ENCODE measurements around the gene NIP7. TPM values are rescaled to one million over a fixed set of nuclear protein-coding genes. Genes with fewer than 3 reads are reported as not detected.

The NIP7 gene
- total RNA-seq, 1 donor from 2014 or later: 45.5 TPM

DNA sequence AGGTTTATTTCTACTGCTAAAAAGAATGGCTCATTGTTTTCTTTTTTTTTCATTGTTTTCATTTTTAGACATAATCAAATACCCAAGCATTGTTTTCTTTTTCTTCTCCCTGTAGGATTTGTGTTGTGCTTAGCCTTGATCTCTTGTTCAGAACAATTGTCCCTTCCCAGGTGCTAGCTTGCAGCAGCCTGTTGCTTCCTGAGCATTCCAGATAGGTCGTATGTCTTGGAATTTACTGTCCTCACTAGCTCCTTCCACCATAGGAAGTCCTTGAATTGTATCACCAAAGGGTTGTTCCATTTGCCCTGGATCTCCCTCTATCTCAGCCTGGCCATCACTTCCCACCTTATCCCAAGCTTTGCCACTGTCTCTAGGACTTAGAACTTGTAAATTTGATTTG, 38.4 kb upstream of the NIP7 start:
- Histone ChIP-seq H3K36me3 (ENCODE audit: control insufficient read depth, insufficient read depth, low read length) (peaks cover 5% of the 10 kb centered on the region), H3K4me3 (ENCODE audit: low read depth, low read length) (no peak overlapping the region)
- no peak for FAIRE-seq

DNA sequence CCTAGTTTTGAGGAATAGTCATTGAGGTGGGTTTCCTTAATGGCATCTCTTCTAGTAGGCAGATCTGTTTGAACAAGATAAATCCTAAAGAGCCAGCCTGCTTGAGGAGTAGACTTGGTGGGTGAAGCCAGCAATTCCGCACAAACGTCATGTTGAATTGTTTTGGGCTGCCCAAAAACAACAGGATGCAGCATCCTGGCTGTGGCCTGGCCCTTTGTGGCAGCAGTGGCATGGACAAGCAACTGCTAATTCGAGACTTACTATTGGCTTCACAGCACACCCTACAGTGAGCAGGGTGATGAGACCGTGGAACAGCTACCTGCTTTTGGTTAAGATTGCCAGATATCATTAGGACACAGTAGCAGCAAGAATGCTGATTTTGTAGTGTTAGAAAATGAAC, 37.7 kb upstream of the NIP7 start:
- DNase-seq (ENCODE audit: low read depth): no peak
- no peak overlapping the region for H3K4me3 ChIP-seq (ENCODE audit: low read depth, low read length)
- TF ChIP-seq CTCF (IDR thresholded peaks at IDR 0.05; ENCODE audit: insufficient read depth, low read length, severe bottlenecking): no peak
- H3K27me3 ChIP-seq (ENCODE audit: control insufficient read depth, insufficient read depth, low read length): no peaks in the 10 kb centered on the region
- FAIRE-seq: no peak
- peaks cover 5% of the 10 kb centered on the region for H3K36me3 ChIP-seq (ENCODE audit: control insufficient read depth, insufficient read depth, low read length)

More for the DNA sequence above, 38.4 kb upstream of the NIP7 start:
- no peak for TF ChIP-seq CTCF (IDR thresholded peaks at IDR 0.05; ENCODE audit: insufficient read depth, low read length, severe bottlenecking)
- no peaks in the 10 kb centered on the region for H3K27me3 ChIP-seq (ENCODE audit: control insufficient read depth, insufficient read depth, low read length)
- no peak for DNase-seq (ENCODE audit: low read depth)

GRCh38 chr16:69302301-69302700, 37.3 kb upstream of the NIP7 start:
- DNase-seq (ENCODE audit: low read depth) (no peak), FAIRE-seq (no peak)
- TF ChIP-seq CTCF (IDR thresholded peaks at IDR 0.05; ENCODE audit: insufficient read depth, low read length, severe bottlenecking): no peak
- Histone ChIP-seq H3K4me3 (ENCODE audit: low read depth, low read length) (no peak overlapping the region), H3K36me3 (ENCODE audit: control insufficient read depth, insufficient read depth, low read length) (peaks cover 5% of the 10 kb centered on the region), H3K27me3 (ENCODE audit: control insufficient read depth, insufficient read depth, low read length) (no peaks in the 10 kb centered on the region)

DNA sequence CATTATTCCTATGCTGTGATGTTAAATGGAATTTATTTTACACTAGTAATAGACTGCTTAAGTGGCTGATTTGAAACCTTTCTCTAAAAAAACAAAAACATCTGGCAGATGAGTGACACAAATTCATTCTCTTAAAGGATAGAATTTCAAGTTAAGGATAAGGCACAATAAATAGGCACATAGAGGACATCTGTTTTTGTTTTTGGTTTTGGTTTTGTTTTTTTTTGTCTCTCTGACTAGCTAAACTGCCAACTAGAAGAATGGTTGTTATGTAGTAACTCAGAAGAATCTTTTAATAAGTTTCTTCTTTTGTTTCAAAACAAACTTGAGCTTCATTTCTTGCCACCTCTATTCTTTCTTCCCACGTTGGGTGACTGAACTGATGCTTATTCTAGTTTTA, 33.5 kb upstream of the NIP7 start:
- H3K36me3 ChIP-seq (ENCODE audit: control insufficient read depth, insufficient read depth, low read length): peaks cover 3% of the 10 kb centered on the region
- DNase-seq (ENCODE audit: low read depth): no peak
- H3K27me3 ChIP-seq (ENCODE audit: control insufficient read depth, insufficient read depth, low read length): no peaks in the 10 kb centered on the region
- TF ChIP-seq CTCF (IDR thresholded peaks at IDR 0.05; ENCODE audit: insufficient read depth, low read length, severe bottlenecking): no peak
- no peak for FAIRE-seq
- no peak overlapping the region for H3K4me3 ChIP-seq (ENCODE audit: low read depth, low read length)

GRCh38 chr16:69307091-69307490, 32.5 kb upstream of the NIP7 start:
- H3K36me3 ChIP-seq (ENCODE audit: control insufficient read depth, insufficient read depth, low read length): peaks cover 3% of the 10 kb centered on the region
- TF ChIP-seq CTCF (IDR thresholded peaks at IDR 0.05; ENCODE audit: insufficient read depth, low read length, severe bottlenecking): no peak
- no peaks in the 10 kb centered on the region for H3K27me3 ChIP-seq (ENCODE audit: control insufficient read depth, insufficient read depth, low read length)
- DNase-seq (ENCODE audit: low read depth) (no peak), FAIRE-seq (no peak)
- H3K4me3 ChIP-seq (ENCODE audit: low read depth, low read length): no peak overlapping the region

GRCh38 chr16:69307856-69308255, 31.7 kb upstream of the NIP7 start:
- DNase-seq (ENCODE audit: low read depth) (no peak), FAIRE-seq (no peak)
- no peaks in the 10 kb centered on the region for H3K27me3 ChIP-seq (ENCODE audit: control insufficient read depth, insufficient read depth, low read length)
- peaks cover 3% of the 10 kb centered on the region for H3K36me3 ChIP-seq (ENCODE audit: control insufficient read depth, insufficient read depth, low read length)
- no peak for TF ChIP-seq CTCF (IDR thresholded peaks at IDR 0.05; ENCODE audit: insufficient read depth, low read length, severe bottlenecking)
- H3K4me3 ChIP-seq (ENCODE audit: low read depth, low read length): no peak overlapping the region

Data from bronchial epithelial cell (primary cell).